NCI-H2081 treated with DMSO at 0.1 percent for 48 hours (cell line): ENCODE measurements around the gene KLF9.

Source experiments
- DNase-seq: peaks from one replicate; lab custom pipeline; 2025; lab: John Stamatoyannopoulos, UW

KLF9 gene

GRCh38 chr9:70355801-70356200 lies 58.7 kb downstream of the KLF9 start:
- DNase-seq, result no peak

GRCh38 chr9:70352802-70353201 lies 61.7 kb downstream of the KLF9 start:
- no peak for DNase-seq

- no peak for DNase-seq
Observed at GRCh38 chr9:70352356-70352755, 62.1 kb downstream of the KLF9 start.

- no peak for DNase-seq
Observed at GRCh38 chr9:70347046-70347445, 67.4 kb downstream of the KLF9 start.

GRCh38 chr9:70340572-70340971 lies 73.9 kb downstream of the KLF9 start:
- DNase-seq, result no peak
